Stimulated activated CD4-positive, alpha-beta T cell treated with anti-CD3 and anti-CD28 coated beads, Interleukin-2, amount 100 ng/mL, for 24 hours (primary cell): ENCODE measurements around the gene CACNA1E.

Experiments used
- DNase-seq, 2 donors: peaks; one replicate each; pipeline ENCODE4 v3.0.0-alpha.2; 2020

The CACNA1E gene

DNA sequence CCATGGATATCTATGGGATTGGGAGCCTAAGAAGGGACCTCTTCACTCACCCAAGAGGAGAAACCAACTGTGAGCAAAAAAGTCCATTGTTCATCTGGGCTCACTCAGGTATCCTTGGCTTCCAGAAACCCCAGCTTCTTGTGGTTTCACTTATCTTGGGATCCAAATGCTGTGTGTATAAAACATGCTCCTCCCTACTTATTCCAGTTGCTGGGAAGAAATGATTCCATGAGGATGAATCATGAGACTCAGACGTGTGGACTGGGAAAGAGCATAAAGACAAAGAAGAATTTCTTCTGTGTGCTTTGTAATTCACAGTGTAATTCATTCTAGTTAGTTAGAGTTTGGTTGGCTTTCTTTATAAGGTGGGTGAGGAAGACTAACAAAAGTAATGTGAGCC, 294.5 kb downstream of the CACNA1E start:
- DNase-seq = no peak

DNA sequence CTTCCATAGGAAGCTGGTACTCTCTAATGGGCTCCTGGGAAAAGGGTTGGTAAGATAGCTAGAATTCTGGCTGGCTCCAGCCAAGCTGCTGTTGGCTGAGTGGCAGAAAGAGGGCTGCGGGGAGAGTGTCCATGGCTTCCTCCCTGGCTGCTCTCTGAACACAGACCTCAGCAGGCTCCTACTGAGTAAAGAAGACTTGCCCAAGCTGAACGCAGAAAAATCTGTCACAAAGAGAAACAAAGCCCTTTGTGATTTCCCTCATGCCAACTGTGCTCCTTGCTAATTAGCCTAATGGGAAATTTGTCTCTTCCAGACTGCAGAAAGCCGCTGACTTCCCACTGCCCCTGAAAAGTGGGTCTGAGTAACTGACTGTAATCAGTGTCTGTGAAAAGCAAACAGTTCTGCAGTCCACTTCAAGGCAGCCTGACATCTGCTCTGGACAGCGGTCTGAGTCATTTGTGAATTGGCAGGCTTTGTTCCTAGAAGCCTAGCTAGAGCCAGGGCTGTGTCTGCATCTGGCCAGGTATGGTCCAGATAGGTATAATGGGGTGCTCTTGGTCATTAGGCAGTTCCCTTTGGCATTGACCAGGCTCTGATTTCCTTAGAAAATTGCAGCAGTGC, 295.4 kb downstream of the CACNA1E start:
- DNase-seq = no peak

DNA sequence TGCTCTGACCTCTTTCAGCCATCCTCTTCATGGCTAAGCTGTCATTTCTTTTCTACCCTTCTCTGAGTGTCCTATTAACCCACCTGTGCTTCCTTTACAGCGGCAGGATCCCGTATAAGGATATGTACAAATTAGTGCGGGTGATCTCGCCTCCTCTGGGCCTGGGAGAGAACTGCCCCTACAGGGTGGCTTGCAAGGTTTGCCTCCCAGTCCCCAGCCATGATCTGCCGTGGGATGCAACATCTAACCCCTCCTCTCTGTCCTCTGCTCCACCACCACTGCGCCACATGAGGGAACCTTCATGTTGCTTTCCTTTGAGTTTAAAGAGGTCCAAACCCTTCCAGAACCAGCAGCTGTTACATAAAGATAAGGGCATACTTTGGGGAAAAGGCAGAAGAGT, 296.0 kb downstream of the CACNA1E start:
- DNase-seq = no peak

DNA sequence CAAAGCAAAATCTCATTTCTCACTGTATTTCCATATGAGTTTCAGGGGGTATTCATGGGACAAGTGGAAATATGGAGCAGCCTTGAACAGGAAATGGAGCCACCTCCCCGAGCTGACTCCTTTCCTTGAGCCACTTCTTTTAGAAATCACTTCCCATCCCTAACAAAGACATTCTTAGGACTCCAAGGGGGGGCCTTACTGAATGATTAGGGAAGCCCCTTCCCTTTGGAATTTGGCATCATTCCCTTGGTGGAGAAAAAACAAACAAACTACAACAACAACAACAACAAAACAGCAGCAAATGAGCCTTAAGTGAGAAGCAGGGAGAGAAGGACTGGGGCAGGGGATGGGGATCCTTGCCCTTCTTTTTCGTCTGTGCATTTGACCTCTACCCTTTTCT, 299.9 kb downstream of the CACNA1E start:
- DNase-seq = no peak

- no peak for DNase-seq
Observed at GRCh38 chr1:181784039-181784683, 300.8 kb downstream of the CACNA1E start.

- DNase-seq = no peak
Observed at GRCh38 chr1:181789395-181789794, 306.1 kb downstream of the CACNA1E start.

DNA sequence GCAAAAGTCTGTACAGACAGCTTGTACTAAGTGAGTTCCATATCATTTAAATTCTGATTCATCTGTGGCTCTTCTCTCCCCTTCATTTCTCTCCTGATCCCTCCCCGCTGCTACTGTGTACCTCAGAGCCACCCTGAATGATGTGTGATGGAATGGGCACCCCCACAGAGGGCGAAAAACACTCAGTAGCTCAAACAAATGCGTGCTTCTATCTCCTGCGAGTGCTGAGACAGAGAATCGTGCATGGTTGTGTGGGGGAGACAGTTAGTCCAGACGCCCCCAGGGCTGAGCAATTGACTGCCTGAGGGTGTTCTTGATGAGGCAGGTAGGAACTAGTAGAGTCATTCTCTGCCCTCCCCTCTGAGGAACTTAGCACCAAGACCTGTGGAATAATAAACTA, 308.4 kb downstream of the CACNA1E start:
- no peak for DNase-seq

DNA sequence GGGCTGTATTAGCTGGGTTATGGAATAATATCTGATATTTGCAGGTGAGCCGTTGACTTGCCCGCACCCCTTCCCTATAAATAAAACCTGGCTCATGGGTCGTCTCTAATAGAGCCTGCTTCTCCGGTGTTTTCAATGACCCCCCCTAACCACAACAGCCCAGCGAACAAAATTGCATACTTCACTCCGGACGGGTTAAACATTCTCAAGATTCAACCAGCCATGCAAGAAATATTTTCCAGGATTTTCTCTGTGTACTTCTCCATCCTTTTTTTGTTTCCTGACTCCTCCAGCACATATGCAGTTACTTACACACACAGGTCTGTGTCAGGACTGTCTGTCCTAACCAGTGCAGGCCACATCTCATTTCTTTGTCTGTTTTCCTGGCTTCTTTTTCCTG, 310.5 kb downstream of the CACNA1E start:
- DNase-seq = no peak

GRCh38 chr1:181794332-181794731, 311.0 kb downstream of the CACNA1E start:
- no peak for DNase-seq

DNA sequence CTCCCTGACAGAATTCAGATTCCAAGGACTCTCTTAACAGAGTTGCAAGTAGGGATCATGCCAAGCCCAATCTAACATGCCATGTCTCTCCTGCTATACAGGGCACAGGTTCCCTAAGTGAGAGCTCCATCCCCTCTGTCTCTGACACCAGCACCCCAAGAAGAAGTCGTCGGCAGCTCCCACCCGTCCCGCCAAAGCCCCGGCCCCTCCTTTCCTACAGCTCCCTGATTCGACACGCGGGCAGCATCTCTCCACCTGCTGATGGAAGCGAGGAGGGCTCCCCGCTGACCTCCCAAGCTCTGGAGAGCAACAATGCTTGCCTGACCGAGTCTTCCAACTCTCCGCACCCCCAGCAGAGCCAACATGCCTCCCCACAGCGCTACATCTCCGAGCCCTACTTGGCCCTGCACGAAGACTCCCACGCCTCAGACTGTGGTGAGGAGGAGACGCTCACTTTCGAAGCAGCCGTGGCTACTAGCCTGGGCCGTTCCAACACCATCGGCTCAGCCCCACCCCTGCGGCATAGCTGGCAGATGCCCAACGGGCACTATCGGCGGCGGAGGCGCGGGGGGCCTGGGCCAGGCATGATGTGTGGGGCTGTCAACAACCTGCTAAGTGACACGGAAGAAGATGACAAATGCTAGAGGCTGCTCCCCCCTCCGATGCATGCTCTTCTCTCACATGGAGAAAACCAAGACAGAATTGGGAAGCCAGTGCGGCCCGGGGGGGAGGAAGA, 315.0 kb downstream of the CACNA1E start:
- DNase-seq = no peak

DNA sequence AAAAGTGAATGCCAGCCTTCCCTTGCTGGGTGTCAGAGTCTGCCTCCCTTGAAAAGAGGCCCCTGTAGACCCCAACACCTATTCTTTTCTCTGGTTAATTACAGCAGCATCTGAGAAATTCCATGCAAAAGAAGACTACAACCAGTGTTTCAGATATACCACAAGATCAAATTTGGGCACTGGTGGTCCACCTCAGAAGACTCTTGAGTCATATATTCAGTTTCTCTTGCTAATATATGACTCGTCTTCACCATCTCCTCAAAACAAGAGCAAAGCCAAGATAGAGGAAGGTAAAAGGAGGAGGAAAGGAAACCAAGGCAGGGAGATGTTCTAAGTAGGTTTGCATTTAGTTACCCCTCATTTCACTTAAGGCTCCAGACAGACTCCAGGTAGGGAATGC, 318.3 kb downstream of the CACNA1E start:
- DNase-seq = no peak

DNA sequence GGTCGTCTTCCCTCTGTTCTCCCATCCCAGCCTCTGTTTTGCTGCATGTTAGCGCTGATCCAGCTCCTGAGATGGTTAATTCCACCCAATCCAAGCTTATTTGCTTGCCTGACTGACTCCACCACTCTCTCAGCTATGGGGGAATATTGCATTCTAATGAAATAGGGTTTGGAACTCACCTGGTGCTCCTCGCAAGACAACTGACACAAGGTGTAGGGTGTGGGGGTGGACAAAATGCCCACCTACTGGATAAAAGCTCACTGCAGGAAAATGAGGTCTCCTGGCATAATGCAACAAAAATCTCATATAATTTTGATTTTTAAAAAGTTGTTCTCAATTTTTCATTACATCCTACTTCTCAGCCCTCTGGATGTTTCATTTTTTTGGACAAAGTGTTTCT, 319.1 kb downstream of the CACNA1E start:
- DNase-seq = no peak

DNA sequence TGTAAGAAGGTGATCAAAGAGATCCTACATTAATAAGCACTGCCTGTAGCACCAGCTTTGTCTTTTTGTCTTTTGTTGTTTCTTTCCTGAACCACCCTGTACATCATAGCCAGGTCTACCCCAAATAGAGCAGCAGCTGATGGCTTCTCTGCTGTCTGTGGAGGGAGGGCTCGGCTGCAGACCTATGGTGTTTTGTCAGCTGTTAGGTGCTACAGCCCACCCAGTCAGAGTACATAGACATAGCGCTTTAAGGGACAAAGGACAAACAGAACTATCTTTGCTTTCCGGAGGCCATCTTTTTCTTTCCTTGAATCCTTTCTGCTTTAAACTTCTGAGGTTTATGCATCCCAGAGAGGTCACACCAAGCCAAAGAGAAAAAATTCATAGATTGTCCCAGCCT, 320.1 kb downstream of the CACNA1E start:
- DNase-seq = no peak

DNA sequence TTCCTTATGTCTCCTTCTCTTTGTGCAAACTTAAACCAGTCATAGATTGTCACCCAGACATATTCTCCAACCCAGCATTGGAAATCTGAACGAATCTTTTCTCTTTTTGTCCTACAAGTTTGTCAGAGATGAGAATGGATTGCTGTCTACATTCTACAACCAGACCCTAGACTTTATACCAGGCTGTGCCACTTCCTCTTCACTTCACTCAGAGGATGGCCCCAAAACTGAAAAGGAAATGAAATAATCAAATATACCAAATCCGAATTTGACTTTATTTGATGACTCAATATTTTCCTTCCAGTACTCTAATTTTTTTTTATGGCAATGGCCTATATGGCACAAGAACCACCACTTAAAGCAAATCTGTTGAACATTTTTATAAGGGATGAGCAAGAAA, 321.7 kb downstream of the CACNA1E start:
- no peak for DNase-seq

GRCh38 chr1:181806746-181807145, 323.4 kb downstream of the CACNA1E start:
- no peak for DNase-seq

DNA sequence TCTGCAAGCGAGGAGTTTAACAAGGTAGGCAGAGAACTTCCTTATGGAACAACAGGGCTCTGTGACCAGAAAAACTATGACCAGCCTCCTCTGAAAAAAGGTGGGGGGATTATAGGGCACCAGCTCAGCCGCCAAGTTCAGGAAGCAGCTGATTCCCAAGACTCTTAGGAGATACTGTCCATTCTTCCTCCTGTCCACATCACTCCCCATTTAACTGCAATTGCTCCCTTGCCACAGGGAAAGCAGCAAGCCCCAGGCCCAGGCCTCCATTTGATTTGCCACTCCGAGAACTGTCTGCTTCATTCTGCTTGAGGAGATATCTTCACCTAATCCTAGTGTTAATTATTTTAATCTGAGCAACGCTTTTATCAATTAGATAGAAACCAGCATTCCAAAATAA, 323.9 kb downstream of the CACNA1E start:
- DNase-seq = no peak

DNA sequence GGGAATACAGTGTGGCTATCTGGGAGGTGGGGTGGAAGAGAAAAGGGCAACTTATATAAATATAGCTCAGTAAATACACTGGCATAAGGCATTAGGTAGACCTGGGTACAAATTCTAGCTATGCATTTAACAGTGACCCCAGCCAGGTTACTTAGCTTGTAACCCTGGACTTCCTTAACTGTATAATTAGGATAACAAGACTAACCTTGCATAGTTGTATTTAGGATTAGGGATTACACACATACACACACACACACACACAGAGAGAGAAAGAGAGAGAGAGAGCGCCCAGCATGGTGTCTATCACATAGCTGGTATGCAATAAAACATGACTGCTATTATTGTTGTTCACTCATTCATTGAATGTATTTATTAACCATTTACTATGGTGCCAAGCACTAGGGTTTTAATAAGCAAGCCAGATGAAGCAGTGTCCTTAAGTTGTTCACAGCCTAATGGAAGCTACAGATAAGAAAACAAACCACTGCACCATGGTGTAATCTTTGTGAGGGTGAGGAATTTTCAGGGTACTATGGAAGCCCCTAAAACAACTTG, 326.8 kb downstream of the CACNA1E start:
- no peak for DNase-seq

GRCh38 chr1:181812208-181812607, 328.9 kb downstream of the CACNA1E start:
- no peak for DNase-seq

- DNase-seq = no peak
Observed at GRCh38 chr1:181813266-181813665, 329.9 kb downstream of the CACNA1E start.

- no peak for DNase-seq
Observed at GRCh38 chr1:181816608-181817007, 333.3 kb downstream of the CACNA1E start.

DNA sequence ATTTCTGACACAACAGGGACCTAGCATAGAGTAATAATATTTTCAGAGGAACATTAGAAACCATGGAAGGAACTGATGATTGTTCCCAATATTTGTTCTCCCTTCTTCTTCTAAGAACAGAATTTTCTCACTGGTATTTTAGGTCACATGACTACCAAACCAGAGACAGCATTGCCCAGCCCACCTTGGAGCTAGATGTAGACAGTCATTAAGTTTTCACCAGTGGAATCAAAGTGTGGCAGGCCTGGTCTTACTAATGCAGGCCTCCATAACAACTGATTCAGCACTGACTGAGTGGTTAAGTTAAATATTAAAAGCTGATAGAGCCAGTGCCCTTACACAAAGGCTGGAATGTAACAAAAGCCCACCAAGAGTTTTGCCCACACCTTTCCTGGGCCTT, 333.8 kb downstream of the CACNA1E start:
- no peak for DNase-seq

GRCh38 chr1:181818459-181818858, 335.1 kb downstream of the CACNA1E start:
- no peak for DNase-seq

GRCh38 chr1:181818943-181819342, 335.6 kb downstream of the CACNA1E start:
- DNase-seq = no peak

GRCh38 chr1:181821701-181822100, 338.4 kb downstream of the CACNA1E start:
- DNase-seq = no peak
